ENCODE results near the gene SYNRG.

The SYNRG gene

GRCh38 chr17:37567137-37567536 is 42.1 kb downstream of the SYNRG start (continued):
- peak; percentile 98; the same call in 1 of the 2 replicates for TF ChIP-seq TSHZ1 (tag by site-specific recombination; IDR thresholded peaks at IDR 0.05; ENCODE audit: borderline replicate concordance)
- TF ChIP-seq KLF8 (tag by site-specific recombination; IDR thresholded peaks at IDR 0.05), result peak; percentile 91
- peak; percentile 33; the same call in 1 of the 2 replicates for TF ChIP-seq ZNF654 (tag by site-specific recombination; IDR thresholded peaks at IDR 0.05; ENCODE audit: low read depth)
- peak; percentile 97 for TF ChIP-seq ZNF629 (tag by site-specific recombination; IDR thresholded peaks at IDR 0.05)
- TF ChIP-seq BCL11B (tag by site-specific recombination; IDR thresholded peaks at IDR 0.05; ENCODE audit: low read depth), result peak; percentile 92
- TF ChIP-seq ZNF664 (tag by site-specific recombination; IDR thresholded peaks at IDR 0.05), result 0 out of 2 replicates have a peak, but pooled peaks have one; percentile 51
- peak; percentile 52; the same call in 1 of the 2 replicates for TF ChIP-seq ZSCAN4 (tag by site-specific recombination; IDR thresholded peaks at IDR 0.05)
- TF ChIP-seq ZBTB6 (tag by site-specific recombination; IDR thresholded peaks at IDR 0.05), result peak; percentile 92
- peak; percentile 83 for TF ChIP-seq ZNF366 (tag by site-specific recombination; conservative IDR thresholded peaks at IDR 0.05)
- TF ChIP-seq KLF17 (tag by site-specific recombination; IDR thresholded peaks at IDR 0.05), result peak; percentile 86
- TF ChIP-seq ZSCAN18 (tag by site-specific recombination; IDR thresholded peaks at IDR 0.05), result 0 out of 2 replicates have a peak, but pooled peaks have one; percentile 31
- TF ChIP-seq ZNF19 (tag by site-specific recombination; IDR thresholded peaks at IDR 0.05; ENCODE audit: low read depth), result no peak
- TF ChIP-seq, protein P1, sequence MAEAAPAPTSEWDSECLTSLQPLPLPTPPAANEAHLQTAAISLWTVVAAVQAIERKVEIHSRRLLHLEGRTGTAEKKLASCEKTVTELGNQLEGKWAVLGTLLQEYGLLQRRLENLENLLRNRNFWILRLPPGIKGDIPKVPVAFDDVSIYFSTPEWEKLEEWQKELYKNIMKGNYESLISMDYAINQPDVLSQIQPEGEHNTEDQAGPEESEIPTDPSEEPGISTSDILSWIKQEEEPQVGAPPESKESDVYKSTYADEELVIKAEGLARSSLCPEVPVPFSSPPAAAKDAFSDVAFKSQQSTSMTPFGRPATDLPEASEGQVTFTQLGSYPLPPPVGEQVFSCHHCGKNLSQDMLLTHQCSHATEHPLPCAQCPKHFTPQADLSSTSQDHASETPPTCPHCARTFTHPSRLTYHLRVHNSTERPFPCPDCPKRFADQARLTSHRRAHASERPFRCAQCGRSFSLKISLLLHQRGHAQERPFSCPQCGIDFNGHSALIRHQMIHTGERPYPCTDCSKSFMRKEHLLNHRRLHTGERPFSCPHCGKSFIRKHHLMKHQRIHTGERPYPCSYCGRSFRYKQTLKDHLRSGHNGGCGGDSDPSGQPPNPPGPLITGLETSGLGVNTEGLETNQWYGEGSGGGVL (tag by site-specific recombination; IDR thresholded peaks at IDR 0.05), result peak; percentile 44
- 0 out of 2 replicates have a peak, but pooled peaks have one; percentile 37 for TF ChIP-seq SP3 (tag by site-specific recombination; IDR thresholded peaks at IDR 0.05)
- peak; percentile 25; the same call in 1 of the 2 replicates for TF ChIP-seq KLF1 (tag by site-specific recombination; IDR thresholded peaks at IDR 0.05)
- peak; percentile 95 for TF ChIP-seq BCL11A (tag by site-specific recombination; IDR thresholded peaks at IDR 0.05; ENCODE audit: low read depth)
- TF ChIP-seq, protein P2, sequence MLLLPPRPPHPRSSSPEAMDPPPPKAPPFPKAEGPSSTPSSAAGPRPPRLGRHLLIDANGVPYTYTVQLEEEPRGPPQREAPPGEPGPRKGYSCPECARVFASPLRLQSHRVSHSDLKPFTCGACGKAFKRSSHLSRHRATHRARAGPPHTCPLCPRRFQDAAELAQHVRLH (tag by site-specific recombination; IDR thresholded peaks at IDR 0.05), result peak; percentile 89
- TF ChIP-seq ZBTB17 (tag by site-specific recombination; IDR thresholded peaks at IDR 0.05), result peak; percentile 94
- peak; percentile 71; the same call in 1 of the 2 replicates for TF ChIP-seq ZNF558 (tag by site-specific recombination; IDR thresholded peaks at IDR 0.05)
- peak; percentile 97 for TF ChIP-seq ZNF843 (tag by site-specific recombination; IDR thresholded peaks at IDR 0.05)
- TF ChIP-seq, protein P3, sequence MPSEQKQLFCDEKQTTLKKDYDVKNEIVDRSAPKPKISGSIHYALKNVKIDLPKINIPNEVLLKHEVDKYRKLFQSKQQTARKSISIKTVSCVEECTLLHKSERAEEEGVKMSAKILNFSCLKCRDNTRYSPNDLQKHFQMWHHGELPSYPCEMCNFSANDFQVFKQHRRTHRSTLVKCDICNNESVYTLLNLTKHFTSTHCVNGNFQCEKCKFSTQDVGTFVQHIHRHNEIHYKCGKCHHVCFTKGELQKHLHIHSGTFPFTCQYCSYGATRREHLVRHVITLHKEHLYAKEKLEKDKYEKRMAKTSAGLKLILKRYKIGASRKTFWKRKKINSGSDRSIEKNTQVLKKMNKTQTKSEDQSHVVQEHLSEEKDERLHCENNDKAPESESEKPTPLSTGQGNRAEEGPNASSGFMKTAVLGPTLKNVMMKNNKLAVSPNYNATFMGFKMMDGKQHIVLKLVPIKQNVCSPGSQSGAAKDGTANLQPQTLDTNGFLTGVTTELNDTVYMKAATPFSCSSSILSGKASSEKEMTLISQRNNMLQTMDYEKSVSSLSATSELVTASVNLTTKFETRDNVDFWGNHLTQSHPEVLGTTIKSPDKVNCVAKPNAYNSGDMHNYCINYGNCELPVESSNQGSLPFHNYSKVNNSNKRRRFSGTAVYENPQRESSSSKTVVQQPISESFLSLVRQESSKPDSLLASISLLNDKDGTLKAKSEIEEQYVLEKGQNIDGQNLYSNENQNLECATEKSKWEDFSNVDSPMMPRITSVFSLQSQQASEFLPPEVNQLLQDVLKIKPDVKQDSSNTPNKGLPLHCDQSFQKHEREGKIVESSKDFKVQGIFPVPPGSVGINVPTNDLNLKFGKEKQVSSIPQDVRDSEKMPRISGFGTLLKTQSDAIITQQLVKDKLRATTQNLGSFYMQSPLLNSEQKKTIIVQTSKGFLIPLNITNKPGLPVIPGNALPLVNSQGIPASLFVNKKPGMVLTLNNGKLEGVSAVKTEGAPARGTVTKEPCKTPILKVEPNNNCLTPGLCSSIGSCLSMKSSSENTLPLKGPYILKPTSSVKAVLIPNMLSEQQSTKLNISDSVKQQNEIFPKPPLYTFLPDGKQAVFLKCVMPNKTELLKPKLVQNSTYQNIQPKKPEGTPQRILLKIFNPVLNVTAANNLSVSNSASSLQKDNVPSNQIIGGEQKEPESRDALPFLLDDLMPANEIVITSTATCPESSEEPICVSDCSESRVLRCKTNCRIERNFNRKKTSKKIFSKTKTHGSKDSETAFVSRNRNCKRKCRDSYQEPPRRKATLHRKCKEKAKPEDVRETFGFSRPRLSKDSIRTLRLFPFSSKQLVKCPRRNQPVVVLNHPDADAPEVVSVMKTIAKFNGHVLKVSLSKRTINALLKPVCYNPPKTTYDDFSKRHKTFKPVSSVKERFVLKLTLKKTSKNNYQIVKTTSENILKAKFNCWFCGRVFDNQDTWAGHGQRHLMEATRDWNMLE (tag by site-specific recombination; conservative IDR thresholded peaks at IDR 0.05; ENCODE audit: low read depth), result peak; percentile 46; the same call in 1 of the 2 replicates
